Transverse colon (tissue), 4 donors: ENCODE results near the gene PDLIM1.

Experiments used
- POLR2AphosphoS5 ChIP-seq, 3 donors: sonication (generic); formaldehyde crosslinking; IDR thresholded peaks; one replicate each; pipeline ENCODE4 v1.6.1; 2016; ENCODE audit warnings: antibody characterized with exemption in 3 of 3
- TF ChIP-seq, protein P1 (sequence below), 5 experiments: fragments of 200-600 bp in 3 of 5; fragments of 450-650 bp in 2 of 5; sonication (generic) in 3 of 5; IDR thresholded peaks; 1 replicate in 2 of 5; 2 replicates in 3 of 5; pipeline ENCODE4 v1.5.1; 2016 to 2017; ENCODE audit warnings: antibody characterized with exemption in 5 of 5, inconsistent platforms in 3 of 5, mild to moderate bottlenecking in 2 of 5, moderate library complexity in 1 of 5

DNA sequence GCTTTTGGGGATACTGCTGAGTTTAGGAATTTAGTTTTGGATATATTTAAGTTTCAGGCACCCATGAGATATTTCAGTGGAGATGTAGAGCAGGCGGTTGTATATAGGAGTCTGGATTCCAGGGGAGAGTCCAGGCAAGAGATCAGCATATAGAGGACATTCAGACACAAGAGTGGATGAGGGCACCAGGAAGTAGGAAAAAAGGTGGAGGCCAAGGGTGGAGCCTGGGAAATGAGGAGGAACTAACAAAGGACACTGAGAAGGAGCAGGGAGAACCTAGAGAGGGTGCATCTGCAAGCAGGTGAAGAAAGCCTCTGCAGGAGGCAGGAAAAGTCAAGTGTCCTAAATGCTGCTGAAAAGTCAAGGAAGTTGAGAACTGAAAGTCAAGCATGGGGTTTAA, 13.1 kb upstream of the PDLIM1 start:
- TF ChIP-seq, protein P1, sequence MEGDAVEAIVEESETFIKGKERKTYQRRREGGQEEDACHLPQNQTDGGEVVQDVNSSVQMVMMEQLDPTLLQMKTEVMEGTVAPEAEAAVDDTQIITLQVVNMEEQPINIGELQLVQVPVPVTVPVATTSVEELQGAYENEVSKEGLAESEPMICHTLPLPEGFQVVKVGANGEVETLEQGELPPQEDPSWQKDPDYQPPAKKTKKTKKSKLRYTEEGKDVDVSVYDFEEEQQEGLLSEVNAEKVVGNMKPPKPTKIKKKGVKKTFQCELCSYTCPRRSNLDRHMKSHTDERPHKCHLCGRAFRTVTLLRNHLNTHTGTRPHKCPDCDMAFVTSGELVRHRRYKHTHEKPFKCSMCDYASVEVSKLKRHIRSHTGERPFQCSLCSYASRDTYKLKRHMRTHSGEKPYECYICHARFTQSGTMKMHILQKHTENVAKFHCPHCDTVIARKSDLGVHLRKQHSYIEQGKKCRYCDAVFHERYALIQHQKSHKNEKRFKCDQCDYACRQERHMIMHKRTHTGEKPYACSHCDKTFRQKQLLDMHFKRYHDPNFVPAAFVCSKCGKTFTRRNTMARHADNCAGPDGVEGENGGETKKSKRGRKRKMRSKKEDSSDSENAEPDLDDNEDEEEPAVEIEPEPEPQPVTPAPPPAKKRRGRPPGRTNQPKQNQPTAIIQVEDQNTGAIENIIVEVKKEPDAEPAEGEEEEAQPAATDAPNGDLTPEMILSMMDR (IDR thresholded peaks at IDR 0.05), result no peak
- TF ChIP-seq POLR2AphosphoS5 (IDR thresholded peaks at IDR 0.05), result no peak
